ENCODE measurements around the gene STON2.

Gene STON2

DNA sequence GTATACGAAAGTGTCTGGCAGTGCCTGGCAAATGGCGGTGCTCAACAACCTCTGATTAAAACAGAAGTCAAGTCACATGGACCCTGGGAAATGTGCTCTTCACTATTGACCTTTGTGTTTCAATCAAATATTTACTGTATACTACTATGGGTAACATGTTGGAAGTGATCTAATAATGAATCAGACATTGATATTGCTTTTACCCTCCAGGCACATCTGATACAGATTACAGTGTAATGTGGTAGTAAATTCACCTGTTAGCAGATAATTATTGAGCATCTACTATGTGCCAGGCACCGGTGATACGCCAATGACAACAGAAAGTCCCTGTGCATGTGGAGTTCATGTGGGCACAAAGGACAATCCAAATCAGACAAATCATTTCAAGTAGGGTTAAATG, 63.1 kb downstream of the STON2 start:
- no peak for DNase-seq (ENCODE audit: low spot score in 2 of 2)
- ATAC-seq, result no peak
- no peak overlapping the region for H3K27ac Mint-ChIP-seq

DNA sequence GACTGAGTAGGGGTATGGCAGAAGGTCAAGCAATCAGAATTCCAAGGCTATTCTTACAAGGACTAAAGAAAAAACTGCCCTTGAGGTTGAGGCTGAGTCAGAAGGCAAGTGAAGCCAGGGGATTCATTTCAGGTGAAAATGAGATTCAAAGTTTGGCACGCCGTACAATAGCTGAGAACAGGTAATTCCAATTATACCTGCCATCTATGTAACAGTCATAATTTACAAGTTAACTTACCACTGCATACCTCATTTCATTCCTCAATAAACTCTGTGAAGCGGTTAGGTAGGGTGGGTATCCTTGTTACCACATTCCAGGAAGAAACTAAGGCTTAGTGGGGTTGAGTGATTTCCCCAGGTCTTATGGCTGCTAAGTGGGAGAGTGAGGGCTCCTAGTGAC, 64.1 kb downstream of the STON2 start:
- no peak overlapping the region for H3K4me3 Mint-ChIP-seq
- no peak for ATAC-seq
- H3K9me3 Mint-ChIP-seq, result no peaks in the 10 kb centered on the region
- DNase-seq (ENCODE audit: low spot score in 2 of 2), result no peak
- no peaks in the 10 kb centered on the region for H3K4me1 Mint-ChIP-seq
- no peak overlapping the region for H3K27ac Mint-ChIP-seq
- no peaks in the 10 kb centered on the region for H3K36me3 Mint-ChIP-seq

More for the DNA sequence above, 63.1 kb downstream of the STON2 start:
- H3K4me1 Mint-ChIP-seq, result no peaks in the 10 kb centered on the region
- no peaks in the 10 kb centered on the region for H3K9me3 Mint-ChIP-seq
- H3K4me3 Mint-ChIP-seq, result no peak overlapping the region
- H3K36me3 Mint-ChIP-seq, result no peaks in the 10 kb centered on the region

DNA sequence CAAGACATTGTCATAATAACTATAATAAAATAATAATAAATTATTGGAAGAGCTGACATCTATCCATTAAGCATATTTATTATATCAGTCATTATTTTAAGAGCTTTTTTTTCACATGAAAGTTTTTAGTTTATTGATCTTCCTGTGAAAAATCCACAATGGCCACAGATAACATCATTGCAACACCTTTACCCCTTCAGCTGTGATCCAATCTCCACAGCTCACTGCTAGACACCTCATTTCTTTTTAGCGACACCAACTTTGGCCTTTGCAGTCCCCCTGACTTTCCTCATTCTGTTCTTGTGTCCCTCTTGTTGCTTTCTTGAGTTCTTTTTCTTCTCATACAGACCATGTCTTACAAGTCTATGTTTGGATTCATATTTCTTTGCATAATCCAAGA, 67.4 kb downstream of the STON2 start:
- H3K4me1 Mint-ChIP-seq, result no peaks in the 10 kb centered on the region
- H3K4me3 Mint-ChIP-seq, result no peak overlapping the region
- H3K36me3 Mint-ChIP-seq, result no peaks in the 10 kb centered on the region
- no peak for ATAC-seq
- no peak for DNase-seq (ENCODE audit: low spot score in 2 of 2)
- H3K27ac Mint-ChIP-seq, result no peak overlapping the region
- no peaks in the 10 kb centered on the region for H3K9me3 Mint-ChIP-seq

DNA sequence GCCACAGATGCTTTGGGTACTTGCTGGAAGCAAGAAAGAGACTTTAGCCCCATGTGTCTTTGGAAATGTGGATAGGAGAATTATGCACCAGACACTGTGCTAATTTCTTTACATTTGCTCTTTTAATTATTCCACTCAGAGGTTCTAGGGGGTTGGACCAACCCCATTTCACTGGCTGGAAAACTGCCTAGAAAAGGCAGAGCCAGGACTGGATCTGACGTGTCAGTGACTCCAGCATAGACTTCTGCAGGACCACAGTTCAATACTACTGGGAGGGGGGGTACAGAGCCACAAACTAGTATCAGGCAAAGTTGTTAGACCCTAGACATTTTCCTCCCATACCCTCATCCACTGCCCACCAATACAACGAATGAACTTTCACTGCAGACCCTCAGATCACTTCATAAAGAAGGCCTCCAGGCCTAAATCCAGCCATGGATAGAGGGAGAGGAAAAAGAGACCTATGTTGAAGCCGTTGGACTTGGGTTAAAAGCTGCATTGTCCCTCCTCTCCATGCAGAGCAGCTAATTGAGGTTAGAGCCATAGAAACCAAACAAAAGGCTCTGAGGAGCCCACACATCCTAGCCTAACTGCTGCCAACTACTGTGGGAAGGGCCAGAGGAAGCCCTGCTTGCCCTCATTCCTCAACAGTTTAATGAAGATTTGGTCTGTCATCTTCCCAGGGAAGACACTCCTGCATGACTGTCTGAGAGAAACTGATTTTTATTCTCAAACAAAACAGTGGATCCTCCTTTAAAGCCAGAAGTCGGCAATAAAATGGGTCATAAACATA, 68.7 kb downstream of the STON2 start:
- Mint-ChIP-seq H3K4me1 (no peaks in the 10 kb centered on the region), H3K4me3 (no peak overlapping the region), H3K27ac (no peak overlapping the region), H3K36me3 (no peaks in the 10 kb centered on the region), H3K9me3 (no peaks in the 10 kb centered on the region)
- no peak for DNase-seq (ENCODE audit: low spot score in 2 of 2)
- ATAC-seq, result no peak

DNA sequence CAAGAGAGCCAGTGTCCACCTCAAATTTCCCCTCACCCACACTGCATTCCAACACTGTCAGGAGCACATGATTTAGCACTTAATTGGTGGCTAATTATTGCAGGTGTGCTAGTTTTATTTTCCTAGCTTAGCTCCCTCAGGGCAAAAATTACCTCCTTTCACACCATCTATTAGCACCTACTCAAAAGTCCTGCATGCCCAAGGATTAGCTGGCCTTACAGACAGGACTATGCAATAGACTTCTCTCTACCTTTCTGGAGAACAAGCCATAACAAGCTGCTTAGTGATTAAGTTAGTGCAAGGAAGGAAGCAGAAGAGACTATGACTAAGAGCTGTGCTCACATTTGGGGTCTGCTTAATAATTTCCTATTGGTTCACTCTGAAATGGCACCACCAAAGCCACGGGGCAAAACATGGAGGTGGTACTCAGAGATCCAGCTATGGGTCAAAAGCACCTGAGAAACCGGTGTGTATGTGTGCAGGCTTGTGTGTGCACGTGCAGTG, 69.5 kb downstream of the STON2 start:
- DNase-seq (ENCODE audit: low spot score in 2 of 2), result no peak
- H3K4me1 Mint-ChIP-seq, result no peaks in the 10 kb centered on the region
- H3K27ac Mint-ChIP-seq, result no peak overlapping the region
- H3K4me3 Mint-ChIP-seq, result no peak overlapping the region
- H3K9me3 Mint-ChIP-seq, result no peaks in the 10 kb centered on the region
- ATAC-seq, result no peak
- no peaks in the 10 kb centered on the region for H3K36me3 Mint-ChIP-seq

DNA sequence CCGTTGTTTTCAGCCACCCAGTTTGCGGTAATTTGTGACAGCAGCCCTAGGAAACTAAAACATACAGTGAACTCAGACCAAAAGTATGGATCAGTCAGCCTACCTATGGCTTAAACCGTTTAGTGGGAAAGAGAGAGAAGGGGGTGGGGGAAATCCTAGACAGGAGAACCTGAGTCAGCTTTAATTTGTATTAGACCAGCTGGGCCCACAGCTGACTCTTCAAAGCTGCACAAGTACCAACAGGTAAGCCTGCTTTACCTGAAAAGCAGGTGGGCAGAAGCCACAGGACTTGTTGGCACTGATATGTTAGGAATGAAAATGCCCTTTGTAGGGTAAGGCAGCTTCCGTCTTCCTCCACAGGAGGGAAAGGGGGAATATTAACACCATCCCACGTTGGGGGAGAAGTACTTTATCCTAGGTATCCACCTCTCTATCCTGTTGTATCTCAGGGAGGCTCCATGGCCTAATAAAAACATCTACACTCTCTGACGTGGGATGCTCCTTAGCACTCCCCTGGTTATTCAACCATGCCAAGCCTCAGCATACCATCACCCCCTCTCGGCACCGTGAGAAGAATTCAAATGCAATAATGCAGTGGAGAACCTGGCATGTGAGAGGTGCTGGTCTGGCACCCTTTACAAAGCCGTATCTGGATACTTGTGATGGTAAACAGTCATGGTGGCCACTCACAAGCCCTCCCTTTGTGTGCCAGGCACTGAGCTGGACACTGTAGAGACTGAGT, 70.3 kb downstream of the STON2 start:
- Mint-ChIP-seq H3K27ac (no peak overlapping the region), H3K4me1 (no peaks in the 10 kb centered on the region), H3K4me3 (no peak overlapping the region), H3K9me3 (no peaks in the 10 kb centered on the region), H3K36me3 (no peaks in the 10 kb centered on the region)
- ATAC-seq (peak; percentile 21), DNase-seq (ENCODE audit: low spot score in 2 of 2) (no peak)

DNA sequence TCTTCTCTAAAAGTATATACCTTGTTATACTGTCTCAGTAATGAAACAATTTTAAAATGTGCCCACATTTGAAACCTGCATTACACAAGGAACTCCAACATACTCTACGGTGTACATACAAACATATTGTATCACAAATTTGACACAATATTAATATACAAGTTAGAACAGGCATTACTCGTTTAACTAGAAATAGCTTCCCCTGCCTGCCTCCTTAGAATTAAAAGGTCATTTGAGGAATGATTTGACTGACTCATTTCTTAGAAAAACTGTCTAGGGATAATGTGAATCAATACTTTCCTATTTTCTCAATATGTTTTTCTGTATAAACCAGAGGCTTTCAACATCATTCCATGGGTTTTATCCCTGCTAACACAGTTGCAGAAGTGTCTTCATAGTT, 73.7 kb downstream of the STON2 start:
- ATAC-seq (no peak), DNase-seq (ENCODE audit: low spot score in 2 of 2) (no peak)
- no peaks in the 10 kb centered on the region for H3K9me3 Mint-ChIP-seq
- H3K36me3 Mint-ChIP-seq, result no peaks in the 10 kb centered on the region
- H3K4me3 Mint-ChIP-seq, result no peak overlapping the region
- H3K27ac Mint-ChIP-seq, result no peak overlapping the region
- no peaks in the 10 kb centered on the region for H3K4me1 Mint-ChIP-seq

DNA sequence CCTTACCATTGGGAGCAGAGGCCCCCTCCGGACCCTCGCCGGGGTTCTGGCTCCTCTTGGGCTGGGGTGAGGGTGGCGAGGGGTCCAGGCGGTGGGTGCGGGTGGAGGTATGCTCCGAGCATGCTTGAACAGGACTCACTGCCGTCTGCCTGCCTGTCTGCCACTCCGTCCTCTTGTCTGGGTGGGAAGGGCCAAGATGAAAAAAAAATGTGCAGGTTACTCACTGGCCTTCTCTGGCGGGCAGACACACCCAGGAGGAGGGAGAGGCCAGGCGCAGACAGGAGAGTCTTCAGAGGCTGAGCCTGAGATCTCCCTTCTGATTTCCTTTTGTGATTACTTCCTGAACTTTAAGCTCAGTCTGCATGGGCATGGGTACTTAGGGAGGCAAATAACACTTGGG, 76.1 kb downstream of the STON2 start:
- ATAC-seq (no peak), DNase-seq (ENCODE audit: low spot score in 2 of 2) (no peak)
- Mint-ChIP-seq H3K27ac (no peak overlapping the region), H3K4me1 (no peaks in the 10 kb centered on the region), H3K36me3 (no peaks in the 10 kb centered on the region), H3K9me3 (no peaks in the 10 kb centered on the region), H3K4me3 (no peak overlapping the region)

DNA sequence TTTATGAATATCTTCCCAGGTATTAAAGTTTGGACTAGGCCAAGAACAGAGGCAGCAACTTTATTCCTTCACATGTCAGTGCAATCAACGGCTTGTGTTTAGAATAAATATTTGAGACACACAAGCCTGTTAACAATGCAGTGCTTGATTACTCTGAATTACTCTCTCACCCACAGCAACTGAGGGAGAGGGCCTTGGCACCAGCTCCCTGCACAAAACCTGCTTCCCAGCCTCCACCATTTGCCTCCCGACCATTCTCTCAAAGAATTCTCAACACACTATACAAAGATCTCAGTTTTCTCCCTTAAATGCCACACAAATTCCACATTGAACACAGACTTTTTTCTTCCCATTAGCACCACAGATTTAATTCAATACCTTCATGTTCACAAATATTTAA, 77.0 kb downstream of the STON2 start:
- no peak for ATAC-seq
- Mint-ChIP-seq H3K4me1 (no peaks in the 10 kb centered on the region), H3K4me3 (no peak overlapping the region), H3K36me3 (no peaks in the 10 kb centered on the region), H3K9me3 (no peaks in the 10 kb centered on the region), H3K27ac (no peak overlapping the region)
- DNase-seq (ENCODE audit: low spot score in 2 of 2), result no peak

DNA sequence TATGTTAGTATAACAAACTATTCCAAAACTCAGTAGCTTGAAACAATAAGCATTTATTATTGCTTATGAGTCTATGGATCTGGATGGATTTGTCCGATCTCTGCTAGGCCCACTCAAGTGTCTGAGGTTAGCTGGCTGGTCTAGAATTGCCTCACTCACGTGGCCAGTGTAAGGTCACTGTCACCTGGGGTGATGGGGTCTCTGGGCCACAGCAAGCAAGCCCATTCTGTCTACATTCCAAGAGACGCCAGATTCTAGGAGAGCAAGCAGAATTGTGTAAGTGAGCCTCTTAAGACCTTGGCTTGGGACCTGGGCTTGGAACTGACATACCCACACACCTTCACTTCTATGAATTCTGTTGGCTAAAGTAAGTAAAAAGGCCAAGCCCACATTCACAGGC, 80.2 kb downstream of the STON2 start:
- DNase-seq (ENCODE audit: low spot score in 2 of 2) (no peak), ATAC-seq (no peak)
- Mint-ChIP-seq H3K9me3 (no peaks in the 10 kb centered on the region), H3K27ac (no peak overlapping the region), H3K4me1 (no peaks in the 10 kb centered on the region), H3K4me3 (no peak overlapping the region), H3K36me3 (no peaks in the 10 kb centered on the region)

DNA sequence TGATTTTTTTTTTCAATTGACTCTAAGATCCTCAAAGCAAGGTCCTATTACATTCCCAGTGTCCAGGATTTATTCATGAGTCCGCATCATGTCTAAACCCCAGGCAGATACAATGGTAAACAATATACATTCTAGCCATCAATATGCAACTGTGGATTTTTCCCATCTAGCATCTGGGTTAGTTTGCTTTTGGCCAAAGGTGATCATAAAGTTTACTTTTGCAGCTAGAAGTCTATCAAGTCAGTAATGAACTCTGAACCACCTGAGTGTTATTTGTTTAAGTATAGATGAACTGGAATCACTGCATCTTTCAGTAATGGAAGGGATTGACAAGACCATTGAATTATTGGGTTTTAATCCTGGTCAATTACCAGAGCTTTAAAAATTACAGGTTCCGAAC, 80.8 kb downstream of the STON2 start:
- no peaks in the 10 kb centered on the region for H3K4me1 Mint-ChIP-seq
- no peaks in the 10 kb centered on the region for H3K9me3 Mint-ChIP-seq
- no peaks in the 10 kb centered on the region for H3K36me3 Mint-ChIP-seq
- DNase-seq (ENCODE audit: low spot score in 2 of 2) (no peak), ATAC-seq (no peak)
- H3K4me3 Mint-ChIP-seq, result no peak overlapping the region
- no peak overlapping the region for H3K27ac Mint-ChIP-seq

DNA sequence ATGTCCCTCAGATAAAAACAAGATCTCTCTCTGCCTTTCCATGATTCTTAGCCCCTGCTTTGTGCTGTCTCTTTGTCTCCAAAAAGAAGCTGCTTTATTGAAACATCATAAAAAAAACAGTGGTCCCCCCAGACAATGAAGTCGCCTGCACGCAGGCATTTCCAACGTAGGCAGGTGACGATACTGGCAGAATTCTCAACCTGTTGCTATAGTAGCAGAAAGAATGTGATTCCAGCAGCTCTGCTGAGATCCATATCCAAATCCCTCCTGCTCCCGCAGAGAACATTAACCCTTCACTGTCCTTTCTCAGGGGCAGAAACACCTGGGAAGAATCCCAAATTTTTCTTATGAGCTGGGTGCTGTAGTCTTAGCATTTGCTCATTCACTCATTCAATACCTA, 84.8 kb downstream of the STON2 start:
- ATAC-seq, result no peak
- Mint-ChIP-seq H3K9me3 (no peaks in the 10 kb centered on the region), H3K27ac (no peak overlapping the region), H3K36me3 (no peaks in the 10 kb centered on the region), H3K4me1 (no peaks in the 10 kb centered on the region), H3K4me3 (no peak overlapping the region)
- DNase-seq (ENCODE audit: low spot score in 2 of 2), result no peak

DNA sequence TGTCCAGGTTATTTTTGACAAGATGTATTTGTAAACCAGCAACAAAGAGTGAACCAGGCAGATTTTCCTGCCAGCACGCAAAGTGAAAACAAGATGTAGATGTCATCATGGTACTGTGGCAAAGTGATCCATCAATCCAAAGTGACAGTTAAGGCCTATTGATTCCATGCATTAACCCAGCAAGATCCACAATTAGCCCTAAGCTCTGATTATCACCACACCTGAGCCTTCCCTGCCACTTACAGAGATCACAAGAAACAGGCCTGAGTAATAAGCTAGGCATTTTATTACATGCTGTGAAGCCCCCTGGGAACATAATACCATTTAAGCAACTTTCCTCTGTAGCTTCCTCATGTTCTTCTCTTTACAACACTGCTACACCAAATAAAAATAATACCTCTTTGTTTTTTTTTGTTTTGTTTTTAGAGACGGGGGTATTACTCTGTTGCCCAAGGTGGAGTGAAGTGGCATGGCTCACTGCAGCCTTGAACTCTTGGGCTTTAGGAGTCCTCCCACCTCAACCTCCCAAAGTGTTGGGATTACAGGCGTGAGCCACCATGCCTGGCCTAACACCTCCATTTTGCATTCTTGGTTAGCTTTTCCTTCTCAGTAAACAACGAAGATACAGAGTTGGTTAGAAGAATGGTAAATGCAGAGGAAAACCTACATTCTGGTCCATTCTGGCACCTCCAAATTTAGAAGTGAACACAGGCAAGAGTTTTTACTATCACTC, 85.5 kb downstream of the STON2 start:
- Mint-ChIP-seq H3K27ac (no peak overlapping the region), H3K9me3 (no peaks in the 10 kb centered on the region), H3K4me3 (no peak overlapping the region), H3K36me3 (no peaks in the 10 kb centered on the region), H3K4me1 (no peaks in the 10 kb centered on the region)
- ATAC-seq (no peak), DNase-seq (ENCODE audit: low spot score in 2 of 2) (no peak)

DNA sequence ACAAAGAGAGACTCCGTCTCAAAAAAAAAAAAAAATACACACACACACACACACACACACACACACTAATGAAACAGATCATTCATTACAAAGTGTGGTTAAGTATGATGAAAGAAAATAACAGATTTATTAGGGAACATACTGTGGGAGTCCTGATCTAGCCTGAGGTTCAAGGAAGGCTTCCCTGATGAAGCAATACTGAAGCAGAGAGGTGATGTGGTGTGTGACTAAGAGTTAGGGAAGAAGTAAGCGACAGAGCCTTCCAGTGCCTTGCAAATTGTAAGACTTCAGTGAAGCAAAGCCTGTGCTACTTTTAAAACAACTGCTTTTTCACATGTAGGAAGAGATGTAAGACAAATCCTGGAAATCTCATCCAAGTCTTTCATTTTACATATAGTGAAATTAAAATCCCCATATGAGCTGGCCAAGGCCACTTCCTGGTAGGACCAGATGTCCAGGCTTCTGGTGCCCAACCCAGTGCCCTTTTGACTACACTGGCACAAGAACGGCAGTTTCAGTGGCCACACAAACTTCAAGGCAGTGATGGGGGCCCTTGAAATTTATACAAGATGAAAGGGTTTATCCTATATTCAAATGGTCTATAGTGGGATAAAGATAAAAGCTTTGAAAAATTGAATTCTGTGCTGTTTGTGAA, 86.2 kb downstream of the STON2 start:
- DNase-seq (ENCODE audit: low spot score in 2 of 2) (no peak), ATAC-seq (no peak)
- no peaks in the 10 kb centered on the region for H3K9me3 Mint-ChIP-seq
- H3K4me3 Mint-ChIP-seq, result no peak overlapping the region
- no peak overlapping the region for H3K27ac Mint-ChIP-seq
- H3K4me1 Mint-ChIP-seq, result no peaks in the 10 kb centered on the region
- no peaks in the 10 kb centered on the region for H3K36me3 Mint-ChIP-seq

DNA sequence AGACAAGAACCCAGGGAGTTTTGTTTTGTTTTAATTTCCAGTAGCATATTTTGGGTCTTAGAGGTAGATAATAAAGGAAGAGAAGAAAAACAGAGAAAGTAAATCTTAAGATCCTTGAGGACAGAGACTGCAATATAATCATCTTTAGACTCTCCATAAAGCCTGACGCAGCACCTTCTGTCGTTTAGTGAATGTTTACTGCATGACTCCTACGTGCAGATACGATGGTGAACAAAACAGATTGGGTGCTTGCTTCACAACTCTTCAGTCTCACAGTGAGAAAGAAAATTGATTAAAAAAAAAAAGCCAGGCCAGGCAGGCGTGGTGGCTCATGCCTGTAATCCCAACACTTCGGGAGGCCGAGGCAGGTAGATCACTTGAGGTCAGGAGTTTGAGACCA, 86.9 kb downstream of the STON2 start:
- H3K36me3 Mint-ChIP-seq, result no peaks in the 10 kb centered on the region
- no peaks in the 10 kb centered on the region for H3K9me3 Mint-ChIP-seq
- ATAC-seq (no peak), DNase-seq (ENCODE audit: low spot score in 2 of 2) (no peak)
- no peaks in the 10 kb centered on the region for H3K4me1 Mint-ChIP-seq
- H3K27ac Mint-ChIP-seq, result no peak overlapping the region
- H3K4me3 Mint-ChIP-seq, result no peak overlapping the region
